GM12878 (cell line): Measurements from ENCODE around the gene RFWD3. TPM values are rescaled to one million over a fixed set of nuclear protein-coding genes. Genes with fewer than 3 reads are reported as not detected.

Experiments
- ASH2L ChIP-seq: fragments of 300-600, 200-600 bp; sonication (generic); IDR thresholded peaks from 2 replicates; pipeline ENCODE4 v1.6.1; 2017; ENCODE audit warnings: low read depth, mild to moderate bottlenecking, borderline replicate concordance
- BHLHE40 ChIP-seq, 2 experiments: fragments of 450-650 bp in 1 of 2; IDR thresholded peaks; 2 replicates each; pipeline ENCODE4 v1.6.1; 2011 to 2017; ENCODE audit warnings: low read depth in 2 of 2, borderline replicate concordance in 1 of 2, improper control_type of control experiment in 1 of 2, low read length in 1 of 2, mild to moderate bottlenecking in 1 of 2
- CUX1 ChIP-seq: IDR thresholded peaks from 2 replicates; pipeline ENCODE4 v1.6.1; 2012; ENCODE audit warnings: improper control_type of control experiment, low read depth, low read length; ENCODE audit not compliant: insufficient replicate concordance
- EZH2 ChIP-seq: IDR thresholded peaks from 2 replicates; pipeline ENCODE4 v1.6.1; 2012; ENCODE audit warnings: low read depth, mild to moderate bottlenecking, control low read depth, inconsistent platforms, low read length, borderline replicate concordance; ENCODE audit not compliant: control insufficient read depth
- IRF5 ChIP-seq: fragments of 450-650 bp; IDR thresholded peaks from 2 replicates; pipeline ENCODE4 v1.6.1; 2017; ENCODE audit warnings: borderline replicate concordance
- KDM1A ChIP-seq: fragments of 200-600 bp; sonication (generic); IDR thresholded peaks from 2 replicates; pipeline ENCODE4 v1.6.1; 2016; ENCODE audit warnings: borderline replicate concordance
- MYC ChIP-seq: IDR thresholded peaks from 2 replicates; pipeline ENCODE4 v1.6.1; 2011; ENCODE audit warnings: mild to moderate bottlenecking, low read length, moderate library complexity, inconsistent platforms; ENCODE audit not compliant: insufficient read depth, insufficient replicate concordance, insufficient read length, severe bottlenecking
- NKRF ChIP-seq: fragments of 450-650 bp; conservative IDR thresholded peaks from 2 replicates; pipeline ENCODE4 v1.6.1; 2017; ENCODE audit warnings: mild to moderate bottlenecking, moderate library complexity
- RB1 ChIP-seq: fragments of 450-650 bp; formaldehyde crosslinking; IDR thresholded peaks from 2 replicates; pipeline ENCODE4 v1.6.1; 2017; ENCODE audit warnings: mild to moderate bottlenecking, borderline replicate concordance
- SIX5 ChIP-seq: IDR thresholded peaks from 2 replicates; pipeline ENCODE4 v1.6.1; 2011; ENCODE audit warnings: mild to moderate bottlenecking, low read depth, low read length, moderate library complexity; ENCODE audit not compliant: severe bottlenecking
- SMAD5 ChIP-seq: IDR thresholded peaks from 2 replicates; pipeline ENCODE4 v1.6.1; 2016; ENCODE audit warnings: antibody characterized with exemption, low read depth
- TAF1 ChIP-seq: IDR thresholded peaks from 2 replicates; pipeline ENCODE4 v1.6.1; 2011; ENCODE audit warnings: mild to moderate bottlenecking, low read depth, low read length, borderline replicate concordance
- TARDBP ChIP-seq: IDR thresholded peaks from 2 replicates; pipeline ENCODE4 v1.6.1; 2016; ENCODE audit warnings: borderline replicate concordance
- ZNF687 ChIP-seq: fragments of 450-650 bp; IDR thresholded peaks from 2 replicates; pipeline ENCODE4 v1.6.1; 2017; ENCODE audit warnings: mild to moderate bottlenecking, moderate library complexity
- polyA plus RNA-seq, 11 experiments: library from polyadenylated mRNA; depleted of rRNA in 4 of 11; unstranded in 6 of 11; stranded (reverse) in 5 of 11; fragments of >200 nt; fragmentation: Nextera tagmentation in 4 of 11; fragmentation: Illumina TruSeq in 1 of 11; extraction: Ambion mirVana in 4 of 11; extraction: Trizol in 1 of 11; gene quantifications; 1 replicate in 1 of 11; 2 replicates in 10 of 11; pipeline versions ENCODE4 v1.2.1 to v1.2.3, GENCODE V29; 2011 to 2016; ENCODE audit warnings: inconsistent platforms in 2 of 11, missing spikeins in 2 of 11, low read depth in 1 of 11
- total RNA-seq, 4 experiments: library from RNA; depleted of rRNA in 3 of 4; stranded (reverse); fragments of >200 nt in 3 of 4; fragmentation: Illumina TruSeq in 1 of 4; extraction: Trizol in 1 of 4; gene quantifications; 2 replicates each; pipeline versions ENCODE4 v1.2.1 to v1.2.3, GENCODE V29; 2013 to 2021

The RFWD3 gene
- total and polyA plus RNA-seq, 10 of the 15 experiments (the other 5 are each of a cell fraction or from before 2014, with no cell fraction given): 10.7 to 78.5 (median 51.2) TPM

GRCh38 chr16:74666425-74667254 lies at the start of gene RFWD3 (continued):
- TF ChIP-seq ZNF687: 0 out of 2 replicates have a peak, but pooled peaks have one; percentile 34
- TF ChIP-seq ASH2L: no peak
- no peak; the same call in 1 of the 2 replicates for TF ChIP-seq RB1
- TF ChIP-seq SIX5: peak; percentile 24
- TF ChIP-seq MYC: peak; percentile 82
- peak in 1 of 2 experiments; percentile 35; a peak in 1 of 4 replicates for TF ChIP-seq BHLHE40 (IDR thresholded peaks at IDR 0.05; ENCODE audit: borderline replicate concordance in 1 of 2, low read depth in 2 of 2, low read length in 1 of 2)
- 0 out of 2 replicates have a peak, but pooled peaks have one; percentile 74 for TF ChIP-seq SMAD5
- TF ChIP-seq EZH2: no peak
- no peak for TF ChIP-seq CUX1
- TF ChIP-seq IRF5: no peak
- TF ChIP-seq TARDBP: no peak
- peak; percentile 92 for TF ChIP-seq NKRF
- TF ChIP-seq TAF1: peak; percentile 97
- TF ChIP-seq KDM1A: no peak
